H1 (cell line): ENCODE data around the gene FHAD1. TPM values are rescaled to one million over a fixed set of nuclear protein-coding genes. Genes with fewer than 3 reads are reported as not detected.
"Not testable (repeated sequence)": the region's sequence is repeated elsewhere in the genome, so short reads cannot be mapped to it uniquely, and the experiment has no call there.

ENCODE experiments used
- CTCF ChIA-PET: fragments of 300-600 bp; sonication (Branson Sonifier 250); formaldehyde crosslinking; loops from one replicate; lab custom pipeline; 2021; ENCODE audit not compliant: partially characterized antibody; lab: Charles Lee
- POLR2A ChIA-PET: fragments of 300-600 bp; sonication (Branson Sonifier 250); formaldehyde crosslinking; loops from one replicate; lab custom pipeline; 2021; ENCODE audit warnings: inconsistent platforms; ENCODE audit not compliant: partially characterized antibody; lab: Charles Lee
- DNase-seq, 2 experiments: peaks; one replicate each; pipeline versions ENCODE4 v3.0.0 to v3.0.0-alpha.2; 2010 to 2022; ENCODE audit warnings: low spot score in 2 of 2, low read depth in 1 of 2, mixed read lengths in 1 of 2
- FAIRE-seq: peaks from 2 replicates; lab custom pipeline; 2011; peaks lifted over from hg19 to GRCh38; lab: Jason Lieb, UNC
- H2AFZ ChIP-seq: 2 replicates; pipeline ENCODE4 v1.8.1; 2012; ENCODE audit warnings: low read length, inconsistent platforms
- H2AK5ac ChIP-seq: 2 replicates; pipeline ENCODE4 v1.6.1; 2013; ENCODE audit warnings: low read depth, low read length
- H2BK120ac ChIP-seq: replicated peaks from 2 replicates; pipeline ENCODE3; 2013; ENCODE audit warnings: low read depth, low read length, inconsistent platforms
- H2BK12ac ChIP-seq: 2 replicates; pipeline ENCODE4 v1.6.1; 2013; ENCODE audit warnings: low read depth, low read length
- H2BK15ac ChIP-seq: 2 replicates; pipeline ENCODE4 v1.6.1; 2013; ENCODE audit warnings: low read length
- H2BK20ac ChIP-seq: 2 replicates; pipeline ENCODE4 v1.6.1; 2013; ENCODE audit warnings: low read length
- H2BK5ac ChIP-seq: 2 replicates; pipeline ENCODE4 v1.6.1; 2013; ENCODE audit warnings: low read depth, low read length
- H3K14ac ChIP-seq: 2 replicates; pipeline ENCODE4 v1.6.1; 2013; ENCODE audit warnings: inconsistent platforms; ENCODE audit not compliant: insufficient read length
- H3K18ac ChIP-seq: 2 replicates; pipeline ENCODE4 v1.6.1; 2013; ENCODE audit warnings: low read length; ENCODE audit errors: extremely low read depth
- H3K23ac ChIP-seq: 2 replicates; pipeline ENCODE4 v1.6.1; 2013; ENCODE audit warnings: inconsistent platforms; ENCODE audit not compliant: insufficient read length
- H3K23me2 ChIP-seq: 2 replicates; pipeline ENCODE4 v1.6.1; 2013; ENCODE audit warnings: low read depth, low read length
- H3K27ac ChIP-seq: 2 replicates; pipeline ENCODE4 v1.6.1; 2011; ENCODE audit warnings: low read depth, low read length, inconsistent platforms
- H3K27me3 ChIP-seq, 4 experiments: replicated peaks in 1 of 4; 1 replicate in 1 of 4; 2 replicates in 3 of 4; pipeline versions ENCODE4 v1.6.1 to v1.8.1; 2011 to 2013; ENCODE audit warnings: low read length in 3 of 4, mild to moderate bottlenecking in 3 of 4, inconsistent platforms in 2 of 4, mixed read lengths in 2 of 4, moderate library complexity in 1 of 4; ENCODE audit not compliant: control insufficient read depth in 3 of 4, insufficient read depth in 3 of 4; ENCODE audit errors: extremely low read depth in 1 of 4
- H3K36me3 ChIP-seq, 4 experiments: 2 replicates each; pipeline versions ENCODE4 v1.6.1 to v1.8.1; 2011 to 2013; ENCODE audit warnings: mild to moderate bottlenecking in 4 of 4, low read length in 3 of 4, moderate library complexity in 2 of 4, control low read depth in 1 of 4, inconsistent platforms in 1 of 4; ENCODE audit not compliant: insufficient read depth in 4 of 4, control insufficient read depth in 2 of 4
- H3K4ac ChIP-seq: replicated peaks from 2 replicates; pipeline ENCODE3; 2013; ENCODE audit warnings: low read length, low read depth, mixed read lengths, inconsistent platforms; ENCODE audit not compliant: insufficient read length
- H3K4me1 ChIP-seq, 4 experiments: replicated peaks in 1 of 4; 1 replicate in 1 of 4; 2 replicates in 3 of 4; pipeline versions ENCODE4 v1.6.1 to v1.8.1; 2011 to 2013; ENCODE audit warnings: low read length in 3 of 4, inconsistent platforms in 2 of 4, mixed read lengths in 1 of 4; ENCODE audit not compliant: insufficient read depth in 4 of 4, control insufficient read depth in 3 of 4
- H3K4me2 ChIP-seq, 2 experiments: 2 replicates each; pipeline versions ENCODE4 v1.6.1 to v1.8.1; 2011 to 2013; ENCODE audit warnings: low read depth in 2 of 2, low read length in 2 of 2, control low read depth in 1 of 2, inconsistent platforms in 1 of 2, mild to moderate bottlenecking in 1 of 2; ENCODE audit not compliant: insufficient read depth in 1 of 2
- H3K4me3 ChIP-seq, 4 experiments: fragments of 200-600, 300-600 bp in 1 of 4; sonication (generic), shearing (Covaris generic), sonication (Bioruptor Twin) in 1 of 4; 2 replicates each; pipeline versions ENCODE4 v1.5.1 to v1.8.1; 2011 to 2016; ENCODE audit warnings: low read length in 4 of 4, low read depth in 3 of 4, control low read depth in 2 of 4, inconsistent platforms in 2 of 4, mild to moderate bottlenecking in 2 of 4, mixed read lengths in 1 of 4, moderate library complexity in 1 of 4; ENCODE audit not compliant: insufficient read depth in 2 of 4; ENCODE audit errors: extremely low read depth in 1 of 4
- H3K56ac ChIP-seq: replicated peaks from 2 replicates; pipeline ENCODE3; 2013; ENCODE audit warnings: low read depth, mild to moderate bottlenecking, mixed read lengths, low read length, inconsistent platforms; ENCODE audit not compliant: insufficient read length
- H3K79me1 ChIP-seq: 2 replicates; pipeline ENCODE4 v1.6.1; 2013; ENCODE audit warnings: low read depth, low read length, control low read depth
- H3K79me2 ChIP-seq, 2 experiments: 2 replicates each; pipeline versions ENCODE4 v1.6.1 to v1.8.1; 2012 to 2013; ENCODE audit warnings: low read length in 2 of 2, mild to moderate bottlenecking in 2 of 2, inconsistent platforms in 1 of 2; ENCODE audit not compliant: insufficient read depth in 2 of 2, control insufficient read depth in 1 of 2
- H3K9ac ChIP-seq, 4 experiments: replicated peaks in 1 of 4; 1 replicate in 1 of 4; 2 replicates in 3 of 4; pipeline versions ENCODE4 v1.6.1 to v1.8.1; 2011 to 2013; ENCODE audit warnings: low read depth in 3 of 4, low read length in 3 of 4, control low read depth in 2 of 4, mild to moderate bottlenecking in 2 of 4, moderate library complexity in 2 of 4, inconsistent platforms in 1 of 4; ENCODE audit errors: extremely low read depth in 1 of 4
- H3K9me3 ChIP-seq, 2 experiments: 2 replicates each; pipeline versions ENCODE4 v1.6.1 to v1.8.1; 2012 to 2013; ENCODE audit warnings: mild to moderate bottlenecking in 2 of 2, moderate library complexity in 2 of 2, control low read depth in 1 of 2, inconsistent platforms in 1 of 2, low read depth in 1 of 2, low read length in 1 of 2, mixed read lengths in 1 of 2; ENCODE audit not compliant: insufficient read depth in 2 of 2
- H4K20me1 ChIP-seq, 2 experiments: replicated peaks in 1 of 2; 2 replicates each; pipeline versions ENCODE3 to v1.8.1; 2011 to 2013; ENCODE audit warnings: inconsistent platforms in 2 of 2, low read length in 2 of 2, mild to moderate bottlenecking in 1 of 2; ENCODE audit not compliant: insufficient read depth in 2 of 2, control insufficient read depth in 1 of 2
- H4K5ac ChIP-seq: 2 replicates; pipeline ENCODE4 v1.6.1; 2013; ENCODE audit warnings: low read length, low read depth, mixed read lengths, inconsistent platforms; ENCODE audit not compliant: insufficient read length
- H4K8ac ChIP-seq: 2 replicates; pipeline ENCODE4 v1.8.0; 2013; ENCODE audit warnings: mild to moderate bottlenecking, moderate library complexity, low read length, inconsistent platforms; ENCODE audit not compliant: insufficient read depth; ENCODE audit errors: extremely low read depth
- H4K91ac ChIP-seq: replicated peaks from 2 replicates; pipeline ENCODE3; 2013; ENCODE audit warnings: low read length, mixed read lengths, inconsistent platforms; ENCODE audit not compliant: insufficient read length
- CREB1 ChIP-seq: IDR thresholded peaks from 2 replicates; pipeline ENCODE4 v1.6.1; 2012; ENCODE audit warnings: inconsistent platforms
- GTF2F1 ChIP-seq: IDR thresholded peaks from 2 replicates; pipeline ENCODE4 v1.6.1; 2012; ENCODE audit warnings: low read depth, low read length, improper control_type of control experiment, borderline replicate concordance
- HDAC6 ChIP-seq: IDR thresholded peaks from one replicate; pipeline ENCODE4 v1.7.1; 2012; ENCODE audit warnings: low read depth, mild to moderate bottlenecking, inconsistent platforms, low read length, moderate library complexity
- JUN ChIP-seq: IDR thresholded peaks from 2 replicates; pipeline ENCODE4 v1.6.1; 2011; ENCODE audit warnings: low read depth, mild to moderate bottlenecking, improper control_type of control experiment, low read length
- RAD21 ChIP-seq, 2 experiments: IDR thresholded peaks in 1 of 2; conservative IDR thresholded peaks in 1 of 2; 2 replicates each; pipeline ENCODE4 v1.6.1; 2011; ENCODE audit warnings: low read depth in 2 of 2, low read length in 2 of 2, improper control_type of control experiment in 1 of 2, inconsistent platforms in 1 of 2, mild to moderate bottlenecking in 1 of 2, moderate library complexity in 1 of 2
- TCF12 ChIP-seq: IDR thresholded peaks from 2 replicates; pipeline ENCODE4 v1.6.1; 2011; ENCODE audit warnings: low read depth, mild to moderate bottlenecking, low read length
- WGBS, 2 experiments: shearing (Covaris generic) in 1 of 2; methylation state at CpG; one replicate each; pipeline versions ENCODE4 v1.1.6 to v1.1.7; 2013 to 2015; ENCODE audit warnings: low lambda C conversion rate in 2 of 2, mixed read lengths in 2 of 2, inconsistent platforms in 1 of 2, low coverage in 1 of 2, missing lambda C conversion rate in 1 of 2; ENCODE audit not compliant: insufficient replicate concordance in 2 of 2, insufficient coverage in 1 of 2, insufficient read length in 1 of 2; ENCODE audit errors: extremely low coverage in 1 of 2, missing lambda C conversion rate in 1 of 2; 5-methylcytosine and 5-hydroxymethylcytosine counted together
- polyA plus RNA-seq, 7 experiments: library from polyadenylated mRNA; depleted of rRNA in 3 of 7; stranded (reverse) in 5 of 7; unstranded in 2 of 7; fragments of >200 nt in 5 of 7; fragments of 200-250 nt in 2 of 7; gene quantifications; 1 replicate in 5 of 7; 2 replicates in 1 of 7; 4 replicates in 1 of 7; pipeline versions ENCODE4 v1.2.1 to v1.2.3, GENCODE V29; 2011 to 2013; ENCODE audit warnings: missing spikeins in 2 of 7, mixed read lengths in 2 of 7
- total RNA-seq: library from RNA; stranded (reverse); fragmentation: NEBNext Ultra II Directional; extraction: Animal tissue kit (Norgen Biotek cat#: 25700); gene quantifications from 2 replicates; pipeline ENCODE4 v1.2.1, GENCODE V29; 2021

FHAD1 gene
- total and polyA plus RNA-seq, 2 of the 8 experiments (the other 6 are each of a cell fraction or from before 2014, with no cell fraction given) = 0.39 to 0.69 TPM

DNA sequence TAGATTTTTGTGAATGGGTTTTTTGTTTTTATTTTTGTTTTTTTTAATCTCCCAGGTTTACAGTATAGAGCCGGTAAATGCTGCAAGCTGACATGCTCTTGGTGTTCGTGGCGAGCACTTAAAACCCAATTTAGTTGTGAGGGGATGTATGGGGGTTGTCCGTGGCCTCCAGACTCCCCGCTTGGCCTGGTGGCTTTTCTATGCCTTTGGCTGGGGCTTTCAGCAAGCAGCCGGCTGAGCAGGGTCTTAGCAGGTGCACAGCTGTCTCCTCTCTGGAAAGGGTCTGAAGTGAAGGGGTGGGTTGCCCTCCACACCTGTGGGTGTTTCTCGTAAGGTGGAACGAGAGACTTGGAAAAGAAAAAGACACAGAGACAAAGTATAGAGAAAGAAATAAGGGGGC, 131.7 kb downstream of the FHAD1 start (continued):
- TF ChIP-seq RAD21 (IDR thresholded peaks at IDR 0.05 in 1 of 2, conservative IDR thresholded peaks at IDR 0.05 in 1 of 2; ENCODE audit: low read depth in 2 of 2, low read length in 2 of 2) = no peak
- no peak for TF ChIP-seq JUN
- TF ChIP-seq CREB1 = no peak
- TF ChIP-seq HDAC6 = no peak
- TF ChIP-seq TCF12 = no peak
- TF ChIP-seq GTF2F1 = no peak

DNA sequence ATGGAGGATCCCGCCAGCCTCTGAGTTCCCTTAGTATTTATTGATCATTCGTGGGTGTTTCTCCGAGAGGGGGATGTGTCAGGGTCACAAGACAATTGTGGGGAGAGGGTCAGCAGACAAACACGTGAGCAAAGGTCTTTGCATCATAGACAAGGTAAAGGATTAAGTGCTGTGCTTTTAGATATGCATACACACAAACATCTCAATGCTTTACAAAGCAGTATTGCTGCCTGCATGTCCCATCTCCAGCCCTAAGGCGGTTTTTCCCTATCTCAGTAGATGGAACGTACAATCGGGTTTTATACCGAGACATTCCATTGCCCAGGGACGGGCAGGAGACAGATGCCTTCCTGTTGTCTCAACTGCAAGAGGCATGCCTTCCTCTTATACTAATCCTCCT, 132.1 kb downstream of the FHAD1 start:
- H4K20me1 ChIP-seq, H3K79me2 ChIP-seq, H3K4me3 ChIP-seq, H3K27ac ChIP-seq, CTCF ChIA-PET, H2AK5ac ChIP-seq, FAIRE-seq, H3K9ac ChIP-seq, H2BK12ac ChIP-seq, H2BK20ac ChIP-seq, H2BK120ac ChIP-seq, H3K18ac ChIP-seq, H3K14ac ChIP-seq, H4K5ac ChIP-seq, H2AFZ ChIP-seq, H3K4ac ChIP-seq, H2BK5ac ChIP-seq, H3K23ac ChIP-seq, H3K23me2 ChIP-seq, H2BK15ac ChIP-seq, H3K9me3 ChIP-seq, H3K36me3 ChIP-seq, H4K91ac ChIP-seq, H3K79me1 ChIP-seq, POLR2A ChIA-PET, H3K4me2 ChIP-seq, H4K8ac ChIP-seq, H3K56ac ChIP-seq, DNase-seq: not testable (repeated sequence)
- H3K4me1 ChIP-seq = peaks cover 4 to 12% (median 7%) of the 10 kb centered on the region in 4 experiments
- peaks cover 0 to 32% (median 23%) of the 10 kb centered on the region in 4 experiments; a peak in 6 of 7 replicates for H3K27me3 ChIP-seq
- WGBS, 2 experiments = 78% methylated on average over 8 of the region's 9 CpGs; no CpG with 5 or more reads in 1 of the 2 experiments
